DND-41 (cell line): ENCODE data around the gene ZNF827.

Source experiments
- ATAC-seq: fragments of 200-7000 bp; cut with Tn5 transposase; 3 replicates; pipeline ENCODE4 v1.9.1; 2021; ENCODE audit warnings: low read depth; ENCODE audit not compliant: insufficient read depth
- DNase-seq: peaks from one replicate; pipeline ENCODE4 v3.0.0-alpha.2; 2020
- H2AFZ ChIP-seq: 2 replicates; pipeline ENCODE4 v1.6.0; 2012; ENCODE audit warnings: low read depth, low read length
- H3K27ac ChIP-seq: 2 replicates; pipeline ENCODE4 v1.5.1; 2012; ENCODE audit warnings: low read length, inconsistent platforms
- H3K27me3 ChIP-seq: fragments of 200-600 bp; sonication (generic); 2 replicates; pipeline ENCODE4 v1.6.0; 2012; ENCODE audit warnings: low read length, mild to moderate bottlenecking, inconsistent platforms; ENCODE audit not compliant: insufficient read depth, poor library complexity
- H3K36me3 ChIP-seq: 2 replicates; pipeline ENCODE4 v1.5.1; 2012; ENCODE audit warnings: low read length, inconsistent platforms; ENCODE audit not compliant: insufficient read depth
- H3K4me1 ChIP-seq: 2 replicates; pipeline ENCODE4 v1.5.1; 2012; ENCODE audit warnings: mild to moderate bottlenecking, low read length; ENCODE audit not compliant: insufficient read depth
- H3K4me2 ChIP-seq: 2 replicates; pipeline ENCODE4 v1.6.0; 2012; ENCODE audit warnings: mild to moderate bottlenecking, moderate library complexity, low read length, inconsistent platforms; ENCODE audit not compliant: insufficient read depth
- H3K4me3 ChIP-seq, 2 experiments: fragments of 200-600 bp in 1 of 2; shearing (Covaris generic) in 1 of 2; 2 replicates each; pipeline ENCODE4 v1.5.1; 2012 to 2016; ENCODE audit warnings: inconsistent platforms in 2 of 2, low read length in 2 of 2, mild to moderate bottlenecking in 2 of 2, low read depth in 1 of 2, moderate library complexity in 1 of 2
- H3K79me2 ChIP-seq: 2 replicates; pipeline ENCODE4 v1.6.0; 2012; ENCODE audit warnings: low read length, inconsistent platforms; ENCODE audit not compliant: insufficient read depth
- H3K9ac ChIP-seq: 2 replicates; pipeline ENCODE4 v1.6.0; 2012; ENCODE audit warnings: low read depth, mild to moderate bottlenecking, inconsistent platforms, low read length, moderate library complexity
- H3K9me3 ChIP-seq: 2 replicates; pipeline ENCODE4 v1.5.1; 2012; ENCODE audit warnings: low read length, moderate library complexity, mild to moderate bottlenecking, inconsistent platforms; ENCODE audit not compliant: insufficient read depth, severe bottlenecking
- H4K20me1 ChIP-seq: 2 replicates; pipeline ENCODE4 v1.6.0; 2012; ENCODE audit warnings: low read length; ENCODE audit not compliant: insufficient read depth
- CTCF ChIP-seq: IDR thresholded peaks from 2 replicates; pipeline ENCODE4 v1.5.1; 2012; ENCODE audit warnings: borderline replicate concordance, low read length, moderate library complexity, mild to moderate bottlenecking; ENCODE audit not compliant: poor library complexity, severe bottlenecking; ENCODE audit errors: extremely low read depth
- EZH2 ChIP-seq: IDR thresholded peaks from 3 replicates; pipeline ENCODE4 v1.6.1; 2012; ENCODE audit warnings: borderline replicate concordance, low read depth, mild to moderate bottlenecking, moderate library complexity, low read length, inconsistent platforms; ENCODE audit not compliant: severe bottlenecking

ZNF827 gene

GRCh38 chr4:145825255-145825654, 113.4 kb downstream of the ZNF827 start:
- ATAC-seq (no peak), DNase-seq (no peak)
- Histone ChIP-seq H3K9ac (no peak overlapping the region), H3K4me2 (no peak overlapping the region), H4K20me1 (no peaks in the 10 kb centered on the region), H2AFZ (no peak overlapping the region), H3K4me1 (no peaks in the 10 kb centered on the region), H3K9me3 (no peaks in the 10 kb centered on the region), H3K4me3 (no peak overlapping the region), H3K36me3 (no peaks in the 10 kb centered on the region), H3K79me2 (no peaks in the 10 kb centered on the region), H3K27me3 (no peaks in the 10 kb centered on the region), H3K27ac (no peak overlapping the region)
- no peak for TF ChIP-seq EZH2
- TF ChIP-seq CTCF, result no peak

- no peak overlapping the region for H3K27ac ChIP-seq
- no peak for DNase-seq
- H3K4me2 ChIP-seq, result no peak overlapping the region
Observed at GRCh38 chr4:145824463-145824862, 114.2 kb downstream of the ZNF827 start.

GRCh38 chr4:145823743-145824142, 114.9 kb downstream of the ZNF827 start:
- Histone ChIP-seq H3K79me2 (no peaks in the 10 kb centered on the region), H3K4me1 (no peaks in the 10 kb centered on the region), H3K27ac (no peak overlapping the region), H3K9ac (no peak overlapping the region), H3K9me3 (no peaks in the 10 kb centered on the region), H3K4me2 (no peak overlapping the region), H3K36me3 (no peaks in the 10 kb centered on the region), H2AFZ (no peak overlapping the region), H4K20me1 (no peaks in the 10 kb centered on the region), H3K4me3 (no peak overlapping the region), H3K27me3 (no peaks in the 10 kb centered on the region)
- no peak for TF ChIP-seq CTCF
- no peak for TF ChIP-seq EZH2
- no peak for DNase-seq
- no peak for ATAC-seq

More at GRCh38 chr4:145824463-145824862, 114.2 kb downstream of the ZNF827 start:
- H4K20me1 ChIP-seq, result no peaks in the 10 kb centered on the region
- no peaks in the 10 kb centered on the region for H3K36me3 ChIP-seq
- no peak overlapping the region for H2AFZ ChIP-seq
- no peak overlapping the region for H3K4me3 ChIP-seq
- H3K27me3 ChIP-seq, result no peaks in the 10 kb centered on the region
- no peaks in the 10 kb centered on the region for H3K79me2 ChIP-seq
- no peaks in the 10 kb centered on the region for H3K9me3 ChIP-seq
- ATAC-seq, result no peak
- no peak for TF ChIP-seq EZH2
- TF ChIP-seq CTCF, result no peak
- H3K4me1 ChIP-seq, result no peaks in the 10 kb centered on the region
- no peak overlapping the region for H3K9ac ChIP-seq

- ATAC-seq, result no peak
- Histone ChIP-seq H3K4me2 (no peak overlapping the region), H3K79me2 (no peaks in the 10 kb centered on the region), H2AFZ (no peak overlapping the region), H3K27ac (no peak overlapping the region), H3K4me3 (no peak overlapping the region), H3K36me3 (no peaks in the 10 kb centered on the region), H3K9ac (no peak overlapping the region), H3K27me3 (no peaks in the 10 kb centered on the region), H4K20me1 (no peaks in the 10 kb centered on the region), H3K9me3 (no peaks in the 10 kb centered on the region), H3K4me1 (no peaks in the 10 kb centered on the region)
- no peak for DNase-seq
- TF ChIP-seq EZH2, result no peak
- no peak for TF ChIP-seq CTCF
Observed at GRCh38 chr4:145822581-145822980, 116.0 kb downstream of the ZNF827 start.
